PFSK-1 (cell line): ENCODE results near the gene CYSRT1.

Source experiments
- POLR2AphosphoS5 ChIP-seq: IDR thresholded peaks from 2 replicates; pipeline ENCODE4 v1.6.1; 2012; ENCODE audit warnings: low read depth, mild to moderate bottlenecking, control low read depth, low read length, moderate library complexity
- REST ChIP-seq, 2 experiments: IDR thresholded peaks; 2 replicates each; pipeline versions ENCODE4 v1.6.1 to v1.8.0; 2011 to 2012; ENCODE audit warnings: low read depth in 2 of 2, low read length in 2 of 2, control low read depth in 1 of 2, inconsistent platforms in 1 of 2, mild to moderate bottlenecking in 1 of 2, moderate library complexity in 1 of 2; ENCODE audit not compliant: insufficient read depth in 1 of 2

- TF ChIP-seq POLR2AphosphoS5 = no peak
- TF ChIP-seq REST (IDR thresholded peaks at IDR 0.05; ENCODE audit: insufficient read depth in 1 of 2, low read depth in 2 of 2, low read length in 2 of 2) = no peak
Measured at GRCh38 chr9:137251194-137251461, 26.2 kb downstream of the CYSRT1 start, which contains the start of gene STPG3.
